ENCODE results near the gene PDIA2.

DNA sequence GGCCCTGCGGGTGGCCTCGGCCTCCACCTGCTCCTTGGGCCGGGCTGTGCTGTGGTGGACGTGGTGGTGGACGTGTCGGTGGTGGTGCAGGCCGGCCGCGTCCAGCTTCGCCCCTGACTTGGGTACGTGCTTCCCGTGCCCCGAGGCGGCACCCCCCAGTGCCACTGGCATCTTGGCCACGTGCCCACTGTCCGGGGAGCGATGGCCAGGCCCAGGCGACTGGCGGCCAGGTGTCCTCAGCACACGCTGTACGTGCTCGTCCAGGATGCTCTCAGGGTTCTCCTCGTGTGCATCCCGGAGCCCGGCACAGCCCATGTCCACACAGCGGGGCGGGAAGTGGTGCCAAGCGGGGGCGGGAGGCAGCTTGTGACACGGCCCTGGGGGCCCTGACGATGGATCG, 14.9 kb downstream of the PDIA2 start:
- TF ChIP-seq MAZ (IDR thresholded peaks at IDR 0.05; ENCODE audit: borderline replicate concordance, low read depth, low read length) (no peak), CBX2 (IDR thresholded peaks at IDR 0.05; ENCODE audit: borderline replicate concordance, low read depth) (no peak), CHD4 (IDR thresholded peaks at IDR 0.05; ENCODE audit: borderline replicate concordance) (no peak), POLR2AphosphoS2 (conservative IDR thresholded peaks at IDR 0.05; ENCODE audit: low read length) (no peak), POLR2A (IDR thresholded peaks at IDR 0.05; ENCODE audit: low read length) (no peak), GATA3 (IDR thresholded peaks at IDR 0.05; ENCODE audit: borderline replicate concordance) (no peak), EP300 (IDR thresholded peaks at IDR 0.05) (no peak), CEBPB (IDR thresholded peaks at IDR 0.05) (no peak), SMC3 (IDR thresholded peaks at IDR 0.05) (no peak), HEYL (CRISPR knock-in tag; IDR thresholded peaks at IDR 0.05) (no peak), MAFK (IDR thresholded peaks at IDR 0.05; ENCODE audit: partially characterized antibody) (no peak)
- TF ChIP-seq, protein P1, sequence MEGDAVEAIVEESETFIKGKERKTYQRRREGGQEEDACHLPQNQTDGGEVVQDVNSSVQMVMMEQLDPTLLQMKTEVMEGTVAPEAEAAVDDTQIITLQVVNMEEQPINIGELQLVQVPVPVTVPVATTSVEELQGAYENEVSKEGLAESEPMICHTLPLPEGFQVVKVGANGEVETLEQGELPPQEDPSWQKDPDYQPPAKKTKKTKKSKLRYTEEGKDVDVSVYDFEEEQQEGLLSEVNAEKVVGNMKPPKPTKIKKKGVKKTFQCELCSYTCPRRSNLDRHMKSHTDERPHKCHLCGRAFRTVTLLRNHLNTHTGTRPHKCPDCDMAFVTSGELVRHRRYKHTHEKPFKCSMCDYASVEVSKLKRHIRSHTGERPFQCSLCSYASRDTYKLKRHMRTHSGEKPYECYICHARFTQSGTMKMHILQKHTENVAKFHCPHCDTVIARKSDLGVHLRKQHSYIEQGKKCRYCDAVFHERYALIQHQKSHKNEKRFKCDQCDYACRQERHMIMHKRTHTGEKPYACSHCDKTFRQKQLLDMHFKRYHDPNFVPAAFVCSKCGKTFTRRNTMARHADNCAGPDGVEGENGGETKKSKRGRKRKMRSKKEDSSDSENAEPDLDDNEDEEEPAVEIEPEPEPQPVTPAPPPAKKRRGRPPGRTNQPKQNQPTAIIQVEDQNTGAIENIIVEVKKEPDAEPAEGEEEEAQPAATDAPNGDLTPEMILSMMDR (IDR thresholded peaks at IDR 0.05): no peak
- TF ChIP-seq, protein P2, sequence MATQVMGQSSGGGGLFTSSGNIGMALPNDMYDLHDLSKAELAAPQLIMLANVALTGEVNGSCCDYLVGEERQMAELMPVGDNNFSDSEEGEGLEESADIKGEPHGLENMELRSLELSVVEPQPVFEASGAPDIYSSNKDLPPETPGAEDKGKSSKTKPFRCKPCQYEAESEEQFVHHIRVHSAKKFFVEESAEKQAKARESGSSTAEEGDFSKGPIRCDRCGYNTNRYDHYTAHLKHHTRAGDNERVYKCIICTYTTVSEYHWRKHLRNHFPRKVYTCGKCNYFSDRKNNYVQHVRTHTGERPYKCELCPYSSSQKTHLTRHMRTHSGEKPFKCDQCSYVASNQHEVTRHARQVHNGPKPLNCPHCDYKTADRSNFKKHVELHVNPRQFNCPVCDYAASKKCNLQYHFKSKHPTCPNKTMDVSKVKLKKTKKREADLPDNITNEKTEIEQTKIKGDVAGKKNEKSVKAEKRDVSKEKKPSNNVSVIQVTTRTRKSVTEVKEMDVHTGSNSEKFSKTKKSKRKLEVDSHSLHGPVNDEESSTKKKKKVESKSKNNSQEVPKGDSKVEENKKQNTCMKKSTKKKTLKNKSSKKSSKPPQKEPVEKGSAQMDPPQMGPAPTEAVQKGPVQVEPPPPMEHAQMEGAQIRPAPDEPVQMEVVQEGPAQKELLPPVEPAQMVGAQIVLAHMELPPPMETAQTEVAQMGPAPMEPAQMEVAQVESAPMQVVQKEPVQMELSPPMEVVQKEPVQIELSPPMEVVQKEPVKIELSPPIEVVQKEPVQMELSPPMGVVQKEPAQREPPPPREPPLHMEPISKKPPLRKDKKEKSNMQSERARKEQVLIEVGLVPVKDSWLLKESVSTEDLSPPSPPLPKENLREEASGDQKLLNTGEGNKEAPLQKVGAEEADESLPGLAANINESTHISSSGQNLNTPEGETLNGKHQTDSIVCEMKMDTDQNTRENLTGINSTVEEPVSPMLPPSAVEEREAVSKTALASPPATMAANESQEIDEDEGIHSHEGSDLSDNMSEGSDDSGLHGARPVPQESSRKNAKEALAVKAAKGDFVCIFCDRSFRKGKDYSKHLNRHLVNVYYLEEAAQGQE (IDR thresholded peaks at IDR 0.05): no peak
- TF ChIP-seq, protein P3, sequence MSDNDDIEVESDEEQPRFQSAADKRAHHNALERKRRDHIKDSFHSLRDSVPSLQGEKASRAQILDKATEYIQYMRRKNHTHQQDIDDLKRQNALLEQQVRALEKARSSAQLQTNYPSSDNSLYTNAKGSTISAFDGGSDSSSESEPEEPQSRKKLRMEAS (IDR thresholded peaks at IDR 0.05): no peak

Measured in A549 (cell line).